ENCODE measurements around the gene SSC5D. TPM values are rescaled to one million over a fixed set of nuclear protein-coding genes. Genes with fewer than 3 reads are reported as not detected.

The SSC5D gene
- polyA plus RNA-seq, 1 donor (not counting 4 experiments of a cell fraction or from before 2014, with no cell fraction given): not detected

DNA sequence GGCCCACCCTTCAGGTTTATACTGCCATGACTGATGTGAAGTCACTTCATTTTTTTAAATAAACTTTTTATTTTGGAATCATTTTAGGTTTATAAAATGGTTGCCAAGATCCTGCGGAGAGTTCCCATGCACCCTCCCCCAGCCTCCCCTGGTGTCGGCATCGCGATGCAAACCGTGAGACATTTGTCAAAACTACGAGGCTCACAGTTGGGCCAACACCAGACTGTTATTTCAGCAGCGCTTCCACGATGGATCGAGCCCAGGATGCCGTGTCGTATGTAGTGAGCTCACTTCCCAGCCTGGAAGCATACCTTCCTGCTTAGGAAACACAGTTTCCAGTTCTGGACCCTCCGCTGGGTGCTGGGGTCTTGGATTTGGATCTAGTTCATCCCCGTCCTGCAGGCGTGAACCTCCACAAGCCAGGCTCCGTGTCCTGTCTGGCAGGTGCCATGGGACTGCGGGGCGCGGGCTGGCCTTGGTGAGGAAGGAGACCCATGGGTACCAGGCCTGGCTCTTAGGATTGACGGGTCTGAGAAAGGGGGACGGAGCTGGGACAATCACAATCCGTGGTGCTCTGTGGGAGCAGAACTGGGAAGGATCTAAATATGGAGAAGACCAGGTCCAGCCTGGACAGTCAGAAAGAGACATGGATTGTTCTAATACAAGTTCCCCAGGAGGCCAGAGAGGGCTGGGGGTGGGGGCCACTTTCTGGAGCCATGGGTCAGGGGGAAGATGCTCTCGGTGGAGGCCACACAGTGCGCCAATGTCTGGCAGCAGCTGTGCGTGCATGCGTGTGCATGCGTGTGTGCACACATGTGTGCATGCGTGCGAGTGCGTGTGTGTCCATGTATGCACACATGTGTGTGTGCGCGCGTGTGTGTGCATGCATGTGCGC lies 51.1 kb downstream of the SSC5D start:
- Histone ChIP-seq H2AFZ (ENCODE audit: control insufficient read depth, low read length) (no peak overlapping the region), H3K9me1 (ENCODE audit: control insufficient read depth, extremely low read depth, insufficient read depth, low read length) (no peaks in the 10 kb centered on the region)

DNA sequence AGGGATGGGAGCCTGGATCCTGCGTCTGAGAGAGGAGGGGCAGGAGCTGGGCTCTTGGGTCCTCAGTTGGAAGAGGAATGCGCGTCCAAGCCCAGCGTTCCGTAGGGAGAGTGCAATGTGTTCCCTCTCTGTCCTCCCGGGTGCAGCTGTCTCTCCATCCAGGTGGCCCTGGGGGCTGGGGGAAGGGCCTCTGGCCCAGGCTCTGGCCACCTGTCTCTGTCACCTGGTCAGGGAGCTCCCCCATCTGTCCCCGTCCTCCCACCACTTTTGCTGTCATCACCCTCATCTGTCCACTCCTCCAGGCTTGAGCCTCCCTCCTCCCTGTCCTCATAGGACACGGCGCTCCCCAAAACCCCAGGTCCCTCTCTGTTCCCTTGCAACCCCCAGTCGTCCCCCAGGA lies 52.4 kb downstream of the SSC5D start:
- Histone ChIP-seq H3K4me1 (ENCODE audit: control insufficient read depth, extremely low read depth, insufficient read depth, low read length) (no peaks in the 10 kb centered on the region), H3K79me2 (ENCODE audit: control insufficient read depth, insufficient read depth, low read length) (no peaks in the 10 kb centered on the region), H3K36me3 (ENCODE audit: control insufficient read depth in 2 of 2, extremely low read depth in 1 of 2, insufficient read depth in 2 of 2, low read length in 2 of 2) (no peaks in the 10 kb centered on the region), H3K9me1 (ENCODE audit: control insufficient read depth, extremely low read depth, insufficient read depth, low read length) (no peaks in the 10 kb centered on the region), H4K20me1 (ENCODE audit: control insufficient read depth, extremely low read depth, insufficient read depth, low read length) (no peaks in the 10 kb centered on the region), H3K4me3 (ENCODE audit: control insufficient read depth in 2 of 3, extremely low read depth in 1 of 3, insufficient read depth in 2 of 3, low read depth in 1 of 3, low read length in 3 of 3) (no peak overlapping the region), H2AFZ (ENCODE audit: control insufficient read depth, low read length) (no peak overlapping the region), H3K9me3 (ENCODE audit: control insufficient read depth, low read depth, low read length) (no peaks in the 10 kb centered on the region), H3K4me2 (ENCODE audit: control insufficient read depth, extremely low read depth, insufficient read depth, low read depth, low read length) (no peak overlapping the region), H3K27ac (ENCODE audit: control insufficient read depth, insufficient read depth, low read length) (no peak overlapping the region), H3K27me3 (ENCODE audit: control insufficient read depth, extremely low read depth, insufficient read depth, low read length) (no peaks in the 10 kb centered on the region), H3K9ac (ENCODE audit: control insufficient read depth, extremely low read depth, insufficient read depth, low read length) (no peak overlapping the region)
- no peak for FAIRE-seq
- dilution Hi-C loops (cut with MboI; ENCODE audit: extremely low pct_ligation_motif_present, low sequenced_read_pairs): no loop called here
- DNase-seq (ENCODE audit: low read depth, low spot score): no peak
- TF ChIP-seq, protein P1, sequence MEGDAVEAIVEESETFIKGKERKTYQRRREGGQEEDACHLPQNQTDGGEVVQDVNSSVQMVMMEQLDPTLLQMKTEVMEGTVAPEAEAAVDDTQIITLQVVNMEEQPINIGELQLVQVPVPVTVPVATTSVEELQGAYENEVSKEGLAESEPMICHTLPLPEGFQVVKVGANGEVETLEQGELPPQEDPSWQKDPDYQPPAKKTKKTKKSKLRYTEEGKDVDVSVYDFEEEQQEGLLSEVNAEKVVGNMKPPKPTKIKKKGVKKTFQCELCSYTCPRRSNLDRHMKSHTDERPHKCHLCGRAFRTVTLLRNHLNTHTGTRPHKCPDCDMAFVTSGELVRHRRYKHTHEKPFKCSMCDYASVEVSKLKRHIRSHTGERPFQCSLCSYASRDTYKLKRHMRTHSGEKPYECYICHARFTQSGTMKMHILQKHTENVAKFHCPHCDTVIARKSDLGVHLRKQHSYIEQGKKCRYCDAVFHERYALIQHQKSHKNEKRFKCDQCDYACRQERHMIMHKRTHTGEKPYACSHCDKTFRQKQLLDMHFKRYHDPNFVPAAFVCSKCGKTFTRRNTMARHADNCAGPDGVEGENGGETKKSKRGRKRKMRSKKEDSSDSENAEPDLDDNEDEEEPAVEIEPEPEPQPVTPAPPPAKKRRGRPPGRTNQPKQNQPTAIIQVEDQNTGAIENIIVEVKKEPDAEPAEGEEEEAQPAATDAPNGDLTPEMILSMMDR (optimal IDR thresholded peaks at IDR 0.05 in 1 of 3, IDR thresholded peaks at IDR 0.05 in 1 of 3, conservative IDR thresholded peaks at IDR 0.05 in 1 of 3; ENCODE audit: extremely low read depth in 1 of 3, insufficient read depth in 2 of 3, low read length in 3 of 3): no peak
- TF ChIP-seq EZH2 (IDR thresholded peaks at IDR 0.05; ENCODE audit: low read length): no peak

More for the DNA sequence above, 51.1 kb downstream of the SSC5D start:
- Histone ChIP-seq H3K4me2 (ENCODE audit: control insufficient read depth, extremely low read depth, insufficient read depth, low read depth, low read length) (no peak overlapping the region), H3K27me3 (ENCODE audit: control insufficient read depth, extremely low read depth, insufficient read depth, low read length) (no peaks in the 10 kb centered on the region), H3K9ac (ENCODE audit: control insufficient read depth, extremely low read depth, insufficient read depth, low read length) (no peak overlapping the region), H3K4me3 (ENCODE audit: control insufficient read depth in 2 of 3, extremely low read depth in 1 of 3, insufficient read depth in 2 of 3, low read depth in 1 of 3, low read length in 3 of 3) (no peak overlapping the region), H4K20me1 (ENCODE audit: control insufficient read depth, extremely low read depth, insufficient read depth, low read length) (no peaks in the 10 kb centered on the region), H3K79me2 (ENCODE audit: control insufficient read depth, insufficient read depth, low read length) (no peaks in the 10 kb centered on the region), H3K27ac (ENCODE audit: control insufficient read depth, insufficient read depth, low read length) (no peak overlapping the region), H3K9me3 (ENCODE audit: control insufficient read depth, low read depth, low read length) (no peaks in the 10 kb centered on the region), H3K4me1 (ENCODE audit: control insufficient read depth, extremely low read depth, insufficient read depth, low read length) (no peaks in the 10 kb centered on the region), H3K36me3 (ENCODE audit: control insufficient read depth in 2 of 2, extremely low read depth in 1 of 2, insufficient read depth in 2 of 2, low read length in 2 of 2) (no peaks in the 10 kb centered on the region)
- DNase-seq (ENCODE audit: low read depth, low spot score) (no peak), FAIRE-seq (no peak)
- TF ChIP-seq, protein P1 (optimal IDR thresholded peaks at IDR 0.05 in 1 of 3, IDR thresholded peaks at IDR 0.05 in 1 of 3, conservative IDR thresholded peaks at IDR 0.05 in 1 of 3; ENCODE audit: extremely low read depth in 1 of 3, insufficient read depth in 2 of 3, low read length in 3 of 3): no peak
- no peak for TF ChIP-seq EZH2 (IDR thresholded peaks at IDR 0.05; ENCODE audit: low read length)
- dilution Hi-C loops (cut with MboI; ENCODE audit: extremely low pct_ligation_motif_present, low sequenced_read_pairs): no loop called here

All from keratinocyte (primary cell).